ENCODE results near the gene RPS27.
"Not testable (repeated sequence)": the region's sequence is repeated elsewhere in the genome, so short reads cannot be mapped to it uniquely, and the experiment has no call there.

DNA sequence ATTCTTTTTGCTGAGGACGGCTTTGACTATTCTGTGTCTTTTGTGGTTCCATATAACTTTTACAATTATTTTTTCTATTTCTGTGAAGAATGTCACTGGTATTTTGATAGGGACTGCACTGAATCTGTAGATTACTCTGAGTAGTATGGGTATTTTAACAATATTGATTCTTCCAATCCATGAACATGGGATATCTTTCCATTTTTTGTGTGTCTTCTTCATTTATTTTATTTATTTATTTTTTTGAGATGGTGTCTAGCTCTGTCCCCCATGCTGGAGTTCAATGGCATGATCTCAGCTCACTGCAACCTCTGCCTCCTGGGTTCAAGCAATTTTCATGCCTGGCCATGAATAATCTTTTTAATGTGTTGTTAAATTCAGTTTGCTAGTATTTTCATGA, 43.1 kb downstream of the RPS27 start:
- TF ChIP-seq SNAI2 (CRISPR knock-in tag; IDR thresholded peaks at IDR 0.05); CSDC2 (CRISPR knock-in tag; IDR thresholded peaks at IDR 0.05); ZNF70 (CRISPR knock-in tag; IDR thresholded peaks at IDR 0.05); PATZ1 (CRISPR knock-in tag; IDR thresholded peaks at IDR 0.05; ENCODE audit: borderline replicate concordance): not testable (repeated sequence)
